ENCODE measurements around the gene EPHA2. TPM values are rescaled to one million over a fixed set of nuclear protein-coding genes. Genes with fewer than 3 reads are reported as not detected.

The EPHA2 gene
- polyA plus RNA-seq, 2 of the 4 experiments (the other 2 are of a cell fraction): 59.3 to 93.2 TPM

- FAIRE-seq: no peak
These were observed 36.2 kb upstream of the EPHA2 start for GRCh38 chr1:16191916-16192546.

GRCh38 chr1:16191309-16191708 lies 35.4 kb upstream of the EPHA2 start:
- H3K9me3 ChIP-seq: no peaks in the 10 kb centered on the region
- peaks cover 47% of the 10 kb centered on the region for H3K4me1 ChIP-seq
- FAIRE-seq (no peak), ATAC-seq (no peak), DNase-seq (ENCODE audit: low read depth in 1 of 2, low spot score in 1 of 2) (no peak)
- TF ChIP-seq ELK1 (IDR thresholded peaks at IDR 0.05; ENCODE audit: low read depth, low read length): no peak
- no peak for TF ChIP-seq ZNF302 (CRISPR knock-in tag; IDR thresholded peaks at IDR 0.05)
- TF ChIP-seq FOSB (CRISPR knock-in tag; IDR thresholded peaks at IDR 0.05): no peak
- TF ChIP-seq ZC3H11A (IDR thresholded peaks at IDR 0.05): no peak
- TF ChIP-seq MAX (IDR thresholded peaks at IDR 0.05): no peak
- TF ChIP-seq HDAC2 (IDR thresholded peaks at IDR 0.05): no peak
- no peak for TF ChIP-seq E2F6 (IDR thresholded peaks at IDR 0.05; ENCODE audit: borderline replicate concordance, low read depth)
- no peak for TF ChIP-seq POLR2AphosphoS2 (conservative IDR thresholded peaks at IDR 0.05; ENCODE audit: low read length)
- TF ChIP-seq CBX2 (IDR thresholded peaks at IDR 0.05; ENCODE audit: borderline replicate concordance, low read depth): no peak
- no peak for TF ChIP-seq SMC3 (IDR thresholded peaks at IDR 0.05)
- no peak for TF ChIP-seq USF2 (IDR thresholded peaks at IDR 0.05)
- no peak for TF ChIP-seq KDM1A (IDR thresholded peaks at IDR 0.05; ENCODE audit: low read depth)
- no peak for TF ChIP-seq CEBPB (IDR thresholded peaks at IDR 0.05)
- H3K27ac ChIP-seq: peak overlapping the region in 1 of 2 experiments; percentile 93; a peak in 4 of 6 replicates
- POLR2A ChIA-PET: interaction anchor here (0.5 kb wide), 1 partner anchor 29 kb away, joined by 3 read pairs; no protein-coding TSS in a partner anchor
- WGBS (ENCODE audit: missing lambda C conversion rate): 80% methylated on average over 1 of the region's 1 CpG
- CTCF ChIA-PET: interaction anchor here (0.6 to 14.7 kb wide), 6 partner anchors 9 to 111 kb away, joined by 3 to 318 read pairs (median 16); partner anchors contain the start of gene EPHA2
- H3K4me2 ChIP-seq: no peak overlapping the region
- no peak overlapping the region for H3K4me3 ChIP-seq

More at GRCh38 chr1:16191916-16192546, 36.2 kb upstream of the EPHA2 start:
- Histone ChIP-seq H3K4me2 (no peak overlapping the region), H3K4me1 (peaks cover 41% of the 10 kb centered on the region), H3K4me3 (no peak overlapping the region), H3K9me3 (no peaks in the 10 kb centered on the region), H3K27ac (peak overlapping the region in 1 of 2 experiments; percentile 93; a peak in 3 of 6 replicates)
- ATAC-seq (no peak), DNase-seq (ENCODE audit: low read depth in 1 of 2, low spot score in 1 of 2) (no peak)
- WGBS (ENCODE audit: missing lambda C conversion rate): 90% methylated on average over 6 of the region's 6 CpGs
- ChIA-PET POLR2A (interaction anchor here (0.5 kb wide), 1 partner anchor 29 kb away, joined by 3 read pairs; no protein-coding TSS in a partner anchor), CTCF (interaction anchor here (1.1 to 14.7 kb wide), 5 partner anchors 12 to 183 kb away, joined by 3 to 318 read pairs (median 26); partner anchors contain the start of gene EPHA2)
- TF ChIP-seq REST (IDR thresholded peaks at IDR 0.05) (no peak), HEYL (CRISPR knock-in tag; IDR thresholded peaks at IDR 0.05) (no peak), HMGXB4 (CRISPR knock-in tag; IDR thresholded peaks at IDR 0.05; ENCODE audit: borderline replicate concordance) (no peak)

Data from A549 (cell line).